GM19351 (cell line): ENCODE results near the gene CRYBG3.
"Not testable (repeated sequence)": the region's sequence is repeated elsewhere in the genome, so short reads cannot be mapped to it uniquely, and the experiment has no call there.

Experiments used
- ATAC-seq: cut with Tn5 transposase; IDR thresholded peaks from one replicate; pipeline ENCODE4 v1.9.1; 2021; ENCODE audit warnings: mild to moderate bottlenecking, moderate library complexity; ENCODE audit not compliant: unreplicated experiment

The CRYBG3 gene

GRCh38 chr3:97821774-97822358 lies at the start of gene CRYBG3:
TSS of gene CRYBG3 (plus strand) at chr3:97822011. CDS start at chr3:97822207, 196 bp downstream.
- ATAC-seq: peak; percentile 93

GRCh38 chr3:97772926-97773325 lies 48.9 kb upstream of the CRYBG3 start:
- no peak for ATAC-seq

- ATAC-seq: no peak
Measured at GRCh38 chr3:97778152-97778551, 43.7 kb upstream of the CRYBG3 start.

- peak; percentile 88 for ATAC-seq
Measured at GRCh38 chr3:97793420-97794019, 28.3 kb upstream of the CRYBG3 start.

- no peak for ATAC-seq
Measured at GRCh38 chr3:97795951-97796350, 25.9 kb upstream of the CRYBG3 start.

GRCh38 chr3:97804471-97804870 lies 17.3 kb upstream of the CRYBG3 start:
- ATAC-seq: no peak

GRCh38 chr3:97810779-97811390 lies 10.9 kb upstream of the CRYBG3 start:
- no peak for ATAC-seq

- peak; percentile 74 for ATAC-seq
Measured at GRCh38 chr3:97815149-97815917, 6.5 kb upstream of the CRYBG3 start.

GRCh38 chr3:97816811-97817210 lies 5.0 kb upstream of the CRYBG3 start:
- ATAC-seq: no peak

GRCh38 chr3:97817965-97818364 lies 3.8 kb upstream of the CRYBG3 start:
- ATAC-seq: no peak

GRCh38 chr3:97820780-97821179 lies 1.0 kb upstream of the CRYBG3 start:
- ATAC-seq: no peak

GRCh38 chr3:97821287-97821773 lies 481 bp upstream of the CRYBG3 start:
- peak; percentile 53 for ATAC-seq

GRCh38 chr3:97822359-97822775 lies 556 bp downstream of the CRYBG3 start:
- ATAC-seq: peak; percentile 31

- no peak for ATAC-seq
Measured at GRCh38 chr3:97823046-97824004, 1.5 kb downstream of the CRYBG3 start.

GRCh38 chr3:97825101-97825500 lies 3.3 kb downstream of the CRYBG3 start:
- ATAC-seq: no peak

GRCh38 chr3:97827741-97828471 lies 6.1 kb downstream of the CRYBG3 start:
- ATAC-seq: no peak

GRCh38 chr3:97829198-97829597 lies 7.4 kb downstream of the CRYBG3 start:
- no peak for ATAC-seq

GRCh38 chr3:97830638-97831037 lies 8.8 kb downstream of the CRYBG3 start:
- no peak for ATAC-seq

GRCh38 chr3:97831140-97831539 lies 9.3 kb downstream of the CRYBG3 start:
- no peak for ATAC-seq

- ATAC-seq: not testable (repeated sequence)
Measured at GRCh38 chr3:97833184-97833583, 11.4 kb downstream of the CRYBG3 start.
